GM12878 (cell line): ENCODE results near the gene ENDOV. TPM values are rescaled to one million over a fixed set of nuclear protein-coding genes. Genes with fewer than 3 reads are reported as not detected.

Source experiments
- FOS ChIP-seq: IDR thresholded peaks from 3 replicates; pipeline ENCODE4 v1.6.1; 2011; ENCODE audit warnings: borderline replicate concordance; ENCODE audit not compliant: insufficient read length; ENCODE audit errors: extremely low read depth
- MTA2 ChIP-seq: fragments of 450-650 bp; IDR thresholded peaks from 2 replicates; pipeline ENCODE4 v1.6.1; 2016; ENCODE audit warnings: low read depth, mild to moderate bottlenecking, moderate library complexity
- polyA plus RNA-seq, 11 experiments: library from polyadenylated mRNA; depleted of rRNA in 4 of 11; unstranded in 6 of 11; stranded (reverse) in 5 of 11; fragments of >200 nt; fragmentation: Nextera tagmentation in 4 of 11; fragmentation: Illumina TruSeq in 1 of 11; extraction: Ambion mirVana in 4 of 11; extraction: Trizol in 1 of 11; gene quantifications; 1 replicate in 1 of 11; 2 replicates in 10 of 11; pipeline versions ENCODE4 v1.2.1 to v1.2.3, GENCODE V29; 2011 to 2016; ENCODE audit warnings: inconsistent platforms in 2 of 11, missing spikeins in 2 of 11, low read depth in 1 of 11
- total RNA-seq, 4 experiments: library from RNA; depleted of rRNA in 3 of 4; stranded (reverse); fragments of >200 nt in 3 of 4; fragmentation: Illumina TruSeq in 1 of 4; extraction: Trizol in 1 of 4; gene quantifications; 2 replicates each; pipeline versions ENCODE4 v1.2.1 to v1.2.3, GENCODE V29; 2013 to 2021
- TF ChIP-seq, protein P1 (sequence below): fragments of 450-650 bp; IDR thresholded peaks from 2 replicates; pipeline ENCODE4 v1.6.1; 2017; ENCODE audit warnings: borderline replicate concordance
- TF ChIP-seq, protein P2 (sequence below): IDR thresholded peaks from 2 replicates; pipeline ENCODE4 v1.6.1; 2012; ENCODE audit warnings: improper control_type of control experiment, low read depth, low read length; ENCODE audit not compliant: insufficient replicate concordance
- TF ChIP-seq, protein P3 (sequence below): IDR thresholded peaks from 2 replicates; pipeline ENCODE4 v1.6.1; 2012; ENCODE audit warnings: low read depth, low read length, improper control_type of control experiment

The ENDOV gene
- total and polyA plus RNA-seq, 10 of the 15 experiments (the other 5 are each of a cell fraction or from before 2014, with no cell fraction given), result 0.63 to 11.9 (median 8.1) TPM

DNA sequence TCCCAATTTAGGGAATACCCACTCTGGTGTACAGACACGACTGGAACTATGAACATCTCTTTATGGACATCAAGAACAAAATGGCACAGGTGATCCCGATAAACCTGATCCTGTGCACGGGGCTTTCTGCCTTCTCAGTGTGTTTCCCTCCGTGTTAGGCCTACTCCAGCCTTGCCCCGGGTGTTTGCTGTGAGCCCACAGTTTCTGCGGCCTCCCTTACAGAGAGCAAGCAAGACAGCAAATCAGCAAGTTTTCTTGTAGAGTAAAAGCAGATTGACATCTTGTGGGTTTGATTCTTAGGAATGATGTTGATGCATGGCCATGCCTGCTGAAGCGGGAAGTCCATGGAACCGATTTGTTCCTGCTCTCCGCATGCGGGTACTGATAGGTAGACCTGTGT, 26.4 kb upstream of the ENDOV start (continued):
- TF ChIP-seq, protein P1, sequence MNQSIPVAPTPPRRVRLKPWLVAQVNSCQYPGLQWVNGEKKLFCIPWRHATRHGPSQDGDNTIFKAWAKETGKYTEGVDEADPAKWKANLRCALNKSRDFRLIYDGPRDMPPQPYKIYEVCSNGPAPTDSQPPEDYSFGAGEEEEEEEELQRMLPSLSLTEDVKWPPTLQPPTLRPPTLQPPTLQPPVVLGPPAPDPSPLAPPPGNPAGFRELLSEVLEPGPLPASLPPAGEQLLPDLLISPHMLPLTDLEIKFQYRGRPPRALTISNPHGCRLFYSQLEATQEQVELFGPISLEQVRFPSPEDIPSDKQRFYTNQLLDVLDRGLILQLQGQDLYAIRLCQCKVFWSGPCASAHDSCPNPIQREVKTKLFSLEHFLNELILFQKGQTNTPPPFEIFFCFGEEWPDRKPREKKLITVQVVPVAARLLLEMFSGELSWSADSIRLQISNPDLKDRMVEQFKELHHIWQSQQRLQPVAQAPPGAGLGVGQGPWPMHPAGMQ, result no peak
- TF ChIP-seq MTA2, result no peak
- TF ChIP-seq, protein P2, sequence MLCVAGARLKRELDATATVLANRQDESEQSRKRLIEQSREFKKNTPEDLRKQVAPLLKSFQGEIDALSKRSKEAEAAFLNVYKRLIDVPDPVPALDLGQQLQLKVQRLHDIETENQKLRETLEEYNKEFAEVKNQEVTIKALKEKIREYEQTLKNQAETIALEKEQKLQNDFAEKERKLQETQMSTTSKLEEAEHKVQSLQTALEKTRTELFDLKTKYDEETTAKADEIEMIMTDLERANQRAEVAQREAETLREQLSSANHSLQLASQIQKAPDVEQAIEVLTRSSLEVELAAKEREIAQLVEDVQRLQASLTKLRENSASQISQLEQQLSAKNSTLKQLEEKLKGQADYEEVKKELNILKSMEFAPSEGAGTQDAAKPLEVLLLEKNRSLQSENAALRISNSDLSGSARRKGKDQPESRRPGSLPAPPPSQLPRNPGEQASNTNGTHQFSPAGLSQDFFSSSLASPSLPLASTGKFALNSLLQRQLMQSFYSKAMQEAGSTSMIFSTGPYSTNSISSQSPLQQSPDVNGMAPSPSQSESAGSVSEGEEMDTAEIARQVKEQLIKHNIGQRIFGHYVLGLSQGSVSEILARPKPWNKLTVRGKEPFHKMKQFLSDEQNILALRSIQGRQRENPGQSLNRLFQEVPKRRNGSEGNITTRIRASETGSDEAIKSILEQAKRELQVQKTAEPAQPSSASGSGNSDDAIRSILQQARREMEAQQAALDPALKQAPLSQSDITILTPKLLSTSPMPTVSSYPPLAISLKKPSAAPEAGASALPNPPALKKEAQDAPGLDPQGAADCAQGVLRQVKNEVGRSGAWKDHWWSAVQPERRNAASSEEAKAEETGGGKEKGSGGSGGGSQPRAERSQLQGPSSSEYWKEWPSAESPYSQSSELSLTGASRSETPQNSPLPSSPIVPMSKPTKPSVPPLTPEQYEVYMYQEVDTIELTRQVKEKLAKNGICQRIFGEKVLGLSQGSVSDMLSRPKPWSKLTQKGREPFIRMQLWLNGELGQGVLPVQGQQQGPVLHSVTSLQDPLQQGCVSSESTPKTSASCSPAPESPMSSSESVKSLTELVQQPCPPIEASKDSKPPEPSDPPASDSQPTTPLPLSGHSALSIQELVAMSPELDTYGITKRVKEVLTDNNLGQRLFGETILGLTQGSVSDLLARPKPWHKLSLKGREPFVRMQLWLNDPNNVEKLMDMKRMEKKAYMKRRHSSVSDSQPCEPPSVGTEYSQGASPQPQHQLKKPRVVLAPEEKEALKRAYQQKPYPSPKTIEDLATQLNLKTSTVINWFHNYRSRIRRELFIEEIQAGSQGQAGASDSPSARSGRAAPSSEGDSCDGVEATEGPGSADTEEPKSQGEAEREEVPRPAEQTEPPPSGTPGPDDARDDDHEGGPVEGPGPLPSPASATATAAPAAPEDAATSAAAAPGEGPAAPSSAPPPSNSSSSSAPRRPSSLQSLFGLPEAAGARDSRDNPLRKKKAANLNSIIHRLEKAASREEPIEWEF, result no peak
- no peak for TF ChIP-seq FOS
- TF ChIP-seq, protein P3, sequence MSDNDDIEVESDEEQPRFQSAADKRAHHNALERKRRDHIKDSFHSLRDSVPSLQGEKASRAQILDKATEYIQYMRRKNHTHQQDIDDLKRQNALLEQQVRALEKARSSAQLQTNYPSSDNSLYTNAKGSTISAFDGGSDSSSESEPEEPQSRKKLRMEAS, result no peak
- TF ChIP-seq, all 136 proteins: peak for 0
